Limb (tissue), 2 donors: ENCODE results near the gene PDGFB.

Source experiments
- DNase-seq, 2 donors: peaks; one replicate each; pipeline ENCODE4 v3.0.0-alpha.2; 2016; ENCODE audit errors: extremely low spot score in 2 of 2

Gene PDGFB

GRCh38 chr22:39277142-39277607 is 32.4 kb upstream of the PDGFB start:
- no peak for DNase-seq

DNA sequence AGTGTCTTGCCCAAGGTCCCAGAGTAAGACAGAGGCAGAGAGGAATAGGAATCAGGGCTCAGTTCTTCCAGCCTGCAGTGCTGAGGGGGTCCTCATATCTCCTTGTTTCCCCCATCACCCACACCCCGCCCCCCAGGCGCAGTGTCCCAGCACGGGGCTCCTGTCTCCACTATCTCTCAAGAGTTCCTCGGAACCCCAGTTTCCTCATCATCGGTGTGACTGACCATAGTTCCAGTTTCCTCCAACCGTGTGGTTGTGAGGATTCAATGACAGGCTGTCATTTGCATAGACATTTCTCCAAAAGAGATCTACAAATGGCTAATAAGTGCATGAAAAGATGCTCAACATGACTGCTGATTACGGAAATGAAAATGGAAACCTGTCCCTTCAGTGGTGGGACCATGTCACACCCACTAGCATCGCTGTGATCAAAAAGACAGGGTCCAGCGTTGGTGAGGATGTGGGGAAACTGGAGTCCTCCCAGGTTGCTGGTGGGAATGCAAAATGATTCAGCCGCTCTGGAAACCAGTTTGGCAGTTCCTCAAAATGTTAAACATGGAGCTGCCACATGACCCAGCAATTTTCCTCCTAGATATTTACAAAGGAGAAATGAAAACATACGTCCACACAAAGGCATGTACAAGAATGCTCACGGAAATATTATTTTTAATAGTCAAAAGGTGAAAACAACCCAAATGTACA is 31.8 kb upstream of the PDGFB start:
- DNase-seq: no peak

DNA sequence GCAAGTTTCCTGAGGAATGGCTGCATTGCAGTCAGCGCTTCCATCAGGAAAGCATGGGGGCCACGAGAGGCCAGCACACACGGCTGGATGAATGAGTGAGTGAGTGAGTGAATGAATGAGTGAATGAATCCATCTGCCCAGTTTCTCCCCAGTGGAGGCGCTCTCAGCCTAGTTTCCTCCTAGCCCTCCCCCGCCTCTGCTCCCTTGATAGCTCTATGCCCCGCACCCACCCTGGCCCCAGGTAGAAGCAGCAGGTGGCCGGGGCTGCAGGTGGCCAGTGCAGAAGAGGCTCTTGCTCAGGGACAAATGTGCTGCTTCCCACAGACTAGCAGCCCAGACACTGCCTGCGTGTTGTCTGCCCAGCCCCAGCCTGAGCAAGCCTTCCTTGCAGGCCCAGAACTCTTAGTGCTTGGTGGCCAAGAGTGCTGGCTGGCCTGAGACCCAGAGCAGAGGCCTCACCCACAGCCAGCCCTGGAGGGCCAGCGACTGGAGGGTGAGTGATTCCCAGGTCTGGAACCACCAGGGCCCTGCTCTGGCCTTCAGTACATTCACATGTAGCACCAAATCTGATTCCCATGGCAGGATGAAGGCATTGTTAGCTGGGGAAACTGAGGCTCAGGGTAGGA is 31.1 kb upstream of the PDGFB start:
- DNase-seq: no peak

- DNase-seq: no peak
Measured at GRCh38 chr22:39273950-39274887, 29.4 kb upstream of the PDGFB start.

GRCh38 chr22:39270792-39271191 is 26.0 kb upstream of the PDGFB start:
- no peak for DNase-seq

GRCh38 chr22:39270280-39270679 is 25.5 kb upstream of the PDGFB start:
- no peak for DNase-seq

DNA sequence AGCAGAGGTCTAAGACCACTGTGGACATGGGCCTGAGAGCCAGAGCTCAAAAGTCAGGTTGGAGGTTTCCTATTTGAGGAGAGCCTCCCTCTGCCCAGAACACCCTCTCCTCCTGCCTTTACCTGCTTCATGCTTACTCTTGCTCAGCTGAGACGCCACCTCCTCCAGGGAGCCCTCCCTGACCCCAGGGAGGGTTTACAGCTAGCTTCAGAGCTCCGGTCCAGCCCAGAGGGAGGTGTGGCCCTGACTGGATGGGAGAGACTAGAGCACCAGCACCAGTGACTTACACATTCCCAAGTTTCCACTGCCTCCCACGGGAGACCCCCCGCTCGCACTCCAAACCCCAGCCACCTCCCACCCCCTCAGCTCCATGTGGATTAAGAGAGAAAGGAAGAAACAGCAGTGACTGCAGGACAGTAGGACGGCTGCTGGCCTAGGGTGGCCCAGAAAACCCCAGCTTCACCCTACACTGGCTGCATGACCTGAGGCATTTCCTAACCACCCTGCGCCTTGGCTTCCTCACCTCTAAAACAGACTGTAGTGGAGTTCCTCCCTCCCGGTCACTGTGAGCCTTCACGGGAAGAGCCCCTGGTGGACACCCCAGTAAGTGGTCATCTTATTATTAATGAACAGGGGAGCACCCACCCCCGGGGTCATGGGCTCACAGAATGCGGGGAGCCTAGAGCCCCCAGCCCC is 24.5 kb upstream of the PDGFB start:
- DNase-seq: no peak

DNA sequence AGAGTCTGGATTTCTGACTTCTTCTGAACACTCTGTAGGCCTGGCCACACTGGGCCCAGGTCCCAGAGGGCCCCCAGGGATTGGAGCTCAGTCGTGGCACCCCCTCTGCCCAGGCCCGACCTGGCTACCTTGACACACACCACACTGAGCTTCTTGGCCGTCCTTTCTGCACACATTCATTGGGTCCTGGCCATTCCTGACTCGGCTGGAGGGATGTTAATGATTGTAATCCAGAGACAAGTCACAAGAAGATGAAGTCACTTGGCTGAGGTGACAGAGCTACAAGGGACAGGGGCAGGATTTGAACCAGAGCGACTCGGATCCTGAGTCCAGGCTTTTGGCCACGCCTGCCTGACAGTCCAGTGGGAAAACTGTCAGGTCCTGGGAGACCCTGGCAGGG is 23.9 kb upstream of the PDGFB start:
- no peak for DNase-seq

GRCh38 chr22:39267974-39268373 is 23.2 kb upstream of the PDGFB start:
- DNase-seq: no peak

DNA sequence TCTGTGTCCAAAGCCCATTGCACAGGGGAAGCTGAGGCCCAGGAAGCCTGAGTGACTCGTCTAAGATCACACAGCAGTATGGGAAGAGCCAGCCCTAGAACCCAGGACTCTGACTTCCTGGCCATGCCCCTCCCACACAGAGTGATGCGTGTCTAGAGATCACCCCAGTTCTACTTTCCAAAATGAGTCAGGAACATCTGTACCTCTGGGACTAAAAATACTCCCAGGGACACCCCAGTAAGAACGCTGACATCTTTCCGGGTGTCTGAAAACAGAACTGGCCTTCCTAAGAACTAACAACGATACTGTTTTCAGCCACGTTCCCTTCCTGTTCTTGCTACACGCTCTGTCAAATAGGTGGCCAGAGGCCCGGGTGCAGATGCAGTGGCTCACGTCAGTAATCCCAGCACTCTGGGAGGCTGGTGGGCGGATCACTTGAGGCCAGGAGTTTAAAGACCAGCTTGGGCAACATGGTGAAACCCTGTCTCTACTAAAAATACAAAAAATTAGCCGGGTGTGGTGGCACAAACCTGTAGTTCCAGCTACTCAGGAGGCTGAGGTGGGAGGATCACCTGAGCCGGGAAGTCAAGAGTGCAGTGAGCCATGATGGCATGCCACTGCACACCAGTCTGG is 21.7 kb upstream of the PDGFB start:
- no peak for DNase-seq

GRCh38 chr22:39265143-39265886 is 20.5 kb upstream of the PDGFB start:
- no peak for DNase-seq

DNA sequence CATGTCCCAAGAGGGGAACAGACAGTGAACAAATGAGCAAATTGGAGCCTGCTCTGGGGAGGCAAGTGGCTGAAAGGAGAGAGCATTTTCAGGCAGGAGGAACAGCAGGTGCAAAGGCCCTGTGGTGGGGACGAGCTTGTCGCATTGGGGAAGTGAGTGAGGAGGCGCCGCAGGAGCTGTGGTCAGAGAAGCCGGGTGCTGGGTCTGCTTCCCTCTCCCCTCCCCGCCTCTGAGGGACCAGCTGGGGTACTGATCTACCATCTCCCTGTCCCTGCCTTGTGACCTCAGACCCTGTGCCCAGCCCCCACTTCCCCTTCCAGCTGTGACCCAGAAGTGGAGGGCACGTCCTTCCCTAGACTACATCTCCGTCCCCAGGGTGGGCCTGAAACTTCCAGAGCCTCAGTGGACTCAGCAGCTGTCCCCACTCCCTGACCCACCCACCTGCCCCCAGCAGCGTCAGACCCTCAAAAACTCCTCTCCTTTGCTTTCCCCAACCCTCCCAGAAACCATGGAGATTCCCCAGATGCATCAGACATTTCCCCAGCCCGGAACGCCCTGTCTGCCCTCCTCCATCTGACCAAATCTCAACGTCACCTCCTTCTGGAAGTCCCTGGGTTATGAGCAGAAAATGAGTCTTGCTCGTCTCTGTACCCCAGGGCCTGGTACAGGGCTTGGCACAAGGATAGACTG is 19.7 kb upstream of the PDGFB start:
- no peak for DNase-seq

- DNase-seq: no peak
Measured at GRCh38 chr22:39263626-39264348, 19.0 kb upstream of the PDGFB start.

GRCh38 chr22:39259666-39260065 is 14.9 kb upstream of the PDGFB start:
- DNase-seq: no peak

DNA sequence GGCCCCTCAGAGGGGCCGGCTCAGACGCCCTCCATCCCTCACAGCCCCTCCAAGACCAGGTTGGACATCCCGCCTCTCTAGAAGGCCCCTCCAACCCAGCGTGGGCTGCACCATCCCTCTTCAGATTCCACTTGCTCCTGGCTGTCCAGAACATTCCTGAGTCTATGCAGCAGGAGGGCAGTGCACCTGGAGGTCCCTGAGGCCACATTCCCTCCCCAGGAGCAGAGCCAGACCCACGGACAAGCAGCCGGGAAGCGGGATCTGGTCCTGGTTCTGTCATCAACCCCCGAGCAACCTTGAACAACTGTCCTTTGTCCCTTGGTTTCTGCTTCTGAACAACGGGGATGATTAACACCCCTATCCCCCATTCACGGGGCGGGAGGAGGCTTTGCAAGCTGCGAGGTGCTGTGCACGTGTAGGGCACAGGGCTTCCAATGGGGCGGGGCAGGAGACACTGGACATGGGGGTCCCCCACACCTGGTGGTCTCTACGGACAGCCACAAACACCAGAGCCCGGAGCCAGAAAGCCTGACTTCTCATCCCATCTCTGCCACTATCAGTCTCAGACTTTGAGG is 13.2 kb upstream of the PDGFB start:
- DNase-seq: no peak

DNA sequence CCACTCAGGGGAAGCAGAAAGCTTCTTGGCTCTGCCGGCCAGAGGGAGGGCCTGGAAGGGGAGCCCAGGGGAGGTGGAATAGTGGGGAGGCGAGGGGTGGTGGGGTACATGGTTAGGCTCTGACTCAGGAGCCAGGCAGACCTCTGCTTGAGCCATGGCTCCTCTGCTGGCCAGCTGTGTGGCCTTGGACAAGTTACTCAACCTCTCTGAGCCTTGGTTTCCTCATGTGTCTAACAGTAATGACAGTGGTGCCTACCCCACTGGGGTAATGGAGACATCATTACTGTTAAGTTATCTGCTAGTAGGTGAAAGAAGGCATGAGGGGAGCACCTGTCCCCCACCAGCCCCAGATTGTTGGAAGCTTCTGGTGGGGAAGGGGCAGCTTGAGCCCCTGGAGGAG is 12.2 kb upstream of the PDGFB start:
- no peak for DNase-seq

GRCh38 chr22:39256186-39256552 is 11.4 kb upstream of the PDGFB start:
- no peak for DNase-seq

- DNase-seq: no peak
Measured at GRCh38 chr22:39255449-39256185, 10.8 kb upstream of the PDGFB start.
